Measurements from ENCODE around the gene SEMA4B. TPM values are rescaled to one million over a fixed set of nuclear protein-coding genes. Genes with fewer than 3 reads are reported as not detected.
"Not testable (repeated sequence)": the region's sequence is repeated elsewhere in the genome, so short reads cannot be mapped to it uniquely, and the experiment has no call there.

The SEMA4B gene
- total RNA-seq, 2 donors from 2014 or later: 42.8 to 63.9 TPM

DNA sequence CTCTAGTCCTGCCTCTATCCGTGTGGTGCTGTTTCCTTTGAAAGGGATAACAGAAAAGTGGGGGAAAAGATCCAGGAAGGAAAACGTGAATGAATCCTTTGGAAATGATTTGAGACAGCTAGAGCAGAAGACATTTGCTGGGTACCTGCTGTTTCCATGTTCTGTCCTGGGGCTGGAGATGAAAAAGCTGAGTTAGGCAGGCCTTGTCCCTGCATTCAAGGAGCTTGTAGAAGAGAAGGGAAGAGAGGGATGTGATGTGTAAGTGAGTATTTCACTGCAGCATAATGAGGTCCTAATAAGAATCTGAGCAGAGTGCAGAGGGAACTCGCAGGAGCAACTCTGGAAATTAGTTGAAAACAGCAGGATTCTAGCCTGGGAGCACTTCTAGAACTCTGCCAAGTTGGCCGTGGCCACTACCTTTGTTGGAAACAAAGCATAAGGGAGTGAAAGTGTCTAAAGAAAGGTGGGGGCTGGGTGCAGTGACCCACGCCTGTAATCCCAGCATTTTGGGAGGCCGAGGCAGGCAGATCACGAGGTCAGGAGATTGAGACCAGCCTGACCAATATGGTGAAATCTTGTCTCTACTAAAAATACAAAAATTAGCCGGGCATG, 13.8 kb upstream of the SEMA4B start:
- H3K9me3 ChIP-seq: no peaks in the 10 kb centered on the region
- TF ChIP-seq, protein P1, sequence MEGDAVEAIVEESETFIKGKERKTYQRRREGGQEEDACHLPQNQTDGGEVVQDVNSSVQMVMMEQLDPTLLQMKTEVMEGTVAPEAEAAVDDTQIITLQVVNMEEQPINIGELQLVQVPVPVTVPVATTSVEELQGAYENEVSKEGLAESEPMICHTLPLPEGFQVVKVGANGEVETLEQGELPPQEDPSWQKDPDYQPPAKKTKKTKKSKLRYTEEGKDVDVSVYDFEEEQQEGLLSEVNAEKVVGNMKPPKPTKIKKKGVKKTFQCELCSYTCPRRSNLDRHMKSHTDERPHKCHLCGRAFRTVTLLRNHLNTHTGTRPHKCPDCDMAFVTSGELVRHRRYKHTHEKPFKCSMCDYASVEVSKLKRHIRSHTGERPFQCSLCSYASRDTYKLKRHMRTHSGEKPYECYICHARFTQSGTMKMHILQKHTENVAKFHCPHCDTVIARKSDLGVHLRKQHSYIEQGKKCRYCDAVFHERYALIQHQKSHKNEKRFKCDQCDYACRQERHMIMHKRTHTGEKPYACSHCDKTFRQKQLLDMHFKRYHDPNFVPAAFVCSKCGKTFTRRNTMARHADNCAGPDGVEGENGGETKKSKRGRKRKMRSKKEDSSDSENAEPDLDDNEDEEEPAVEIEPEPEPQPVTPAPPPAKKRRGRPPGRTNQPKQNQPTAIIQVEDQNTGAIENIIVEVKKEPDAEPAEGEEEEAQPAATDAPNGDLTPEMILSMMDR (IDR thresholded peaks at IDR 0.05): no peak
- no peak for TF ChIP-seq POLR2A (IDR thresholded peaks at IDR 0.05)
- H3K4me1 ChIP-seq: peaks cover 88% of the 10 kb centered on the region
- no peak overlapping the region for H3K4me3 ChIP-seq
- no peaks in the 10 kb centered on the region for H3K36me3 ChIP-seq (replicated peaks in 1 of 2; ENCODE audit: insufficient read depth in 1 of 2, low read depth in 2 of 2)
- intact Hi-C loops (cut with DNase I): no loop called here
- DNase-seq (no peak), ATAC-seq (no peak)
- H3K27ac ChIP-seq: peak overlapping the region in 3 of 4 donors; percentile 1 to 57 (median 29)
- 62 to 63% methylated on average over 8 of the region's 8 CpGs for WGBS, 2 donors
- no peaks in the 10 kb centered on the region for H3K27me3 ChIP-seq

DNA sequence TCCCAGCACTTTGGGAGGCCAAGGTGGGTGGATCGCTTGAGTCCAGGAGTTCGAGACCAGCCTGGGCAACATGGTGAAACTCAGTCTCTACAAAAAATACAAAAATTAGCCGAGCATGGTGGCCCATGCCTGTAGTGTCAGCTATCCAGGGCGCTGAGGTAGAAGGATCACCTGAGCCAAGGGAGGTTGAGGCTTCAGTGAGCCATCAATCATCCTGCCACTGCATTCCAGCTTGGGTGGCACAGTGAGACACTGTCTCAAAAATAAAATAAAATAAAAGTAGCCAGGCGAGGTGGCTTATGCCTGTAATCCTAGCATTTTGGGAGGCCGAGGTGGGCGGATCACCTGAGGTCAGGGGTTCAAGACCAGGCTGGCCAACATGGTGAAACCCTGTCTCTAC, 13.1 kb upstream of the SEMA4B start:
- DNase-seq; H3K4me3 ChIP-seq; ATAC-seq; H3K27me3 ChIP-seq; H3K36me3 ChIP-seq (replicated peaks in 1 of 2; ENCODE audit: insufficient read depth in 1 of 2, low read depth in 2 of 2); H3K9me3 ChIP-seq; intact Hi-C loops (cut with DNase I): not testable (repeated sequence)
- peak overlapping the region in 1 of 4 donors; percentile 68 for H3K27ac ChIP-seq
- 86 to 95% methylated on average over 7 of the region's 7 CpGs for WGBS, 2 donors
- H3K4me1 ChIP-seq: peaks cover 90% of the 10 kb centered on the region

DNA sequence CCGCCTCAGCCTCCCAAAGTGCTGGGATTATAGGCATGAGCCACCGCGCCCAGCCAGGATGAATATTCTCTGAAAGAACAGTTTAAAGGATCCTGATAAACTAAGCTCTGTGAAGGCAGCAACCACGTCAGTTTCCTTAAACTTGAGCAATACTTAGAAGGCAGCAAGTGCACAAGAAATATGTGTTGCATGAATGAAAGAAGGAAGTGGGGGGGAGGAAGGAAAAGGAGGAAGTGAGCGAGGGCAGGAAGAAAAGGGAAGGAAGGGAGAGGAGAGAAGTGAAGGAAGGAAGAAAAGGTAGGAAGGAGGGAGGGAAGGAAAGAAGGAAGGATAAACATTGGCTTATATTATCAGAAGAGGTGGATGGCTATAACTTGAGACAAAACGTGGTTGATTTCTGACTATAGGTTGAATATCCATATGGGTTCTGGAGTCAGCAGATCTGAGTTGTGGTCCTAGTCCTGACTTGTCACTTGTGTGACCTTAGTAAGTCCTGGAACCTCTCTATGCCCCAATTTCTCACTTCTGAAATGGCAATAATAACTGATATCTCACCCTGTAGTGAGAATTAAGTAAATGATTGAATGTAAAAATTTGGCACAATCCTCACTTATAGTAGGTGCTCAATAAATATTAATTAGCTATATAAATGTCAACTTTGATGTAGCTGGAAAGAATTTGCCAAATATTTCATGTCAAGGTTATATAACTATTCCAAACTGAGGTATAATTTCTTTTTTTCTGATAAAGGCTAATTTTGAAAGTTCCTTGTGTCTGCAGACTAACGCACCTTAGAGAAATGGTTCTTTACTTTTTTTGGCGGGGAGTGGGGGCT, 12.0 kb upstream of the SEMA4B start:
- no peaks in the 10 kb centered on the region for H3K27me3 ChIP-seq
- no peak for ATAC-seq
- H3K9me3 ChIP-seq: no peaks in the 10 kb centered on the region
- TF ChIP-seq, protein P1 (IDR thresholded peaks at IDR 0.05): no peak
- TF ChIP-seq POLR2A (IDR thresholded peaks at IDR 0.05): no peak
- H3K4me3 ChIP-seq: no peak overlapping the region
- DNase-seq: peak in 1 of 4 donors; percentile 20
- whole genome bisulfite sequencing, 2 donors: 67 to 72% methylated on average over 8 of the region's 8 CpGs
- no peaks in the 10 kb centered on the region for H3K36me3 ChIP-seq (replicated peaks in 1 of 2; ENCODE audit: insufficient read depth in 1 of 2, low read depth in 2 of 2)
- intact Hi-C loops (cut with DNase I): no loop called here
- peaks cover 90% of the 10 kb centered on the region for H3K4me1 ChIP-seq
- peak overlapping the region in 3 of 4 donors; percentile 64 to 83 (median 68) for H3K27ac ChIP-seq

DNA sequence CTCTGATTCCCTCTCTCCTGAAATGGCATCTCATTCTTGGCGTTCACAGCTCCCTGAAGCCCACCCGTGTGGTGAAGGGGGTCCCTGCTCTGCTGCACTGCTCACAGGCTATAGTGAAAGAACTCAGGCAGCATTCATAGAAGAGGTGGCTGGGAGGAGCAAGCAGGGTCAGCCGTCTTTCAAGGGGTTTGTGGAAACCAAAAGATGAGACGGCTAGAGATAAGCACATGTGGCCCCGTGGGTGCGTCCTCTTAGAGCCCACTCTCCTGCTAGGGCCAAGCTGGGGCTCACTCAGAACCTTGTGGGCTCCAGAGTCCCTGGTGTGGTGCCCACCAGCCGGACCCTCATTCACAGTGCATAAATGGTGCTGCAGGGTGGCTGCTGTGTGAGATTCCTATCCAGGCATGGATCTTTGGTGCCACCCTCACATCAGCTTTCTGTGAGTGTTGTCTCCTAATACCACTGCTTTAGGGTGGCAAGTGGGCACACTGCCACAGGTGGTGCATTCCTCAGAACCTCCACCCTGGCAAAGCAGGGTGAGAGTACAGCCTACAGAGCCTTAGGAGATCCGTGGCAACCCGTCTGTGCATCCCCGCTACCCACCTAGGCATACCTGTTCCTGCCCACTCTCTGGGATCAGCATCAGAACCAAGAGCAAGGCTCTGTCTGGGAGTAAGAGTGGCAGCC, 11.2 kb upstream of the SEMA4B start:
- TF ChIP-seq, protein P1 (IDR thresholded peaks at IDR 0.05): no peak
- no peak for TF ChIP-seq POLR2A (IDR thresholded peaks at IDR 0.05)
- Histone ChIP-seq H3K4me3 (no peak overlapping the region), H3K9me3 (no peaks in the 10 kb centered on the region), H3K4me1 (peaks cover 93% of the 10 kb centered on the region), H3K27ac (peak overlapping the region; percentile 32 to 83 (median 66)), H3K27me3 (no peaks in the 10 kb centered on the region), H3K36me3 (replicated peaks in 1 of 2; ENCODE audit: insufficient read depth in 1 of 2, low read depth in 2 of 2) (no peaks in the 10 kb centered on the region)
- ATAC-seq: no peak
- no peak for DNase-seq
- intact Hi-C loops (cut with DNase I): no loop called here
- 72 to 80% methylated on average over 5 to 10 of the region's 10 CpGs for WGBS, 2 donors

Data from body of pancreas (tissue), 4 donors.